Right atrium auricular region (tissue), 2 donors: ENCODE measurements around the gene ZBED4. TPM values are rescaled to one million over a fixed set of nuclear protein-coding genes. Genes with fewer than 3 reads are reported as not detected.

ENCODE experiments used
- DNase-seq: peaks from one replicate; pipeline ENCODE4 v3.0.0-alpha.2; 2019; ENCODE audit warnings: low spot score
- H3K27ac ChIP-seq, 2 donors: fragments of 200-600 bp; sonication (generic); 1 replicate in 1 of 2; 2 replicates in 1 of 2; pipeline ENCODE4 v1.5.1; 2016 to 2019
- H3K27me3 ChIP-seq, 2 donors: fragments of 200-600 bp; sonication (generic); one replicate each; pipeline versions ENCODE4 v1.5.1 to v1.6.0; 2017 to 2019
- H3K36me3 ChIP-seq: fragments of 200-600 bp; sonication (generic); one replicate; pipeline ENCODE4 v1.5.1; 2016
- H3K4me1 ChIP-seq, 2 donors: fragments of 200-600 bp; sonication (generic); one replicate each; pipeline versions ENCODE4 v1.5.1 to v1.6.0; 2017 to 2019
- H3K4me3 ChIP-seq, 2 donors: fragments of 200-600 bp; sonication (generic); 1 replicate in 1 of 2; 2 replicates in 1 of 2; pipeline ENCODE4 v1.5.1; 2017 to 2019; ENCODE audit warnings: mild to moderate bottlenecking in 1 of 2, moderate library complexity in 1 of 2
- H3K9me3 ChIP-seq, 2 donors: fragments of 200-600 bp; sonication (generic); one replicate each; pipeline ENCODE4 v1.5.1; 2019
- CTCF ChIP-seq, 2 donors: fragments of 200-600 bp; sonication (generic); IDR thresholded peaks; one replicate each; pipeline ENCODE4 v1.5.1; 2019; ENCODE audit warnings: antibody characterized with exemption in 2 of 2
- total RNA-seq, 2 donors: library from RNA; depleted of rRNA; stranded (reverse); fragments of >200 nt; gene quantifications; one replicate each; pipeline ENCODE4 v1.1.0, GENCODE V29; 2016

Gene ZBED4
- total RNA-seq, 2 donors from 2014 or later, result 3.7 to 6.6 TPM

- DNase-seq, result no peak
- no peak for TF ChIP-seq CTCF (IDR thresholded peaks at IDR 0.05)
- Histone ChIP-seq H3K4me3 (no peak overlapping the region), H3K27ac (no peak overlapping the region), H3K9me3 (no peaks in the 10 kb centered on the region), H3K4me1 (peaks cover 0 to 54% of the 10 kb centered on the region in 2 donors), H3K27me3 (no peaks in the 10 kb centered on the region), H3K36me3 (peaks cover 38% of the 10 kb centered on the region)
Observed at GRCh38 chr22:49824936-49825335, 28.7 kb upstream of the ZBED4 start.

GRCh38 chr22:49825436-49825835 is 28.2 kb upstream of the ZBED4 start:
- Histone ChIP-seq H3K9me3 (no peaks in the 10 kb centered on the region), H3K27ac (no peak overlapping the region), H3K36me3 (peaks cover 33% of the 10 kb centered on the region), H3K27me3 (no peaks in the 10 kb centered on the region), H3K4me1 (peaks cover 0 to 51% of the 10 kb centered on the region in 2 donors), H3K4me3 (peak overlapping the region in 1 of 2 donors; percentile 71)
- no peak for DNase-seq
- no peak for TF ChIP-seq CTCF (IDR thresholded peaks at IDR 0.05)

- no peak for DNase-seq
- TF ChIP-seq CTCF (IDR thresholded peaks at IDR 0.05), result no peak
- peaks cover 0 to 45% of the 10 kb centered on the region in 2 donors for H3K4me1 ChIP-seq
Observed at GRCh38 chr22:49825944-49826602, 27.6 kb upstream of the ZBED4 start.

GRCh38 chr22:49826603-49827270 is 26.9 kb upstream of the ZBED4 start:
- no peak for DNase-seq
- Histone ChIP-seq H3K27ac (peak overlapping the region; percentile 83 to 87), H3K4me1 (peaks cover 0 to 38% of the 10 kb centered on the region in 2 donors), H3K27me3 (no peaks in the 10 kb centered on the region), H3K4me3 (peak overlapping the region; percentile 71 to 78), H3K9me3 (no peaks in the 10 kb centered on the region), H3K36me3 (peaks cover 24% of the 10 kb centered on the region)
- no peak for TF ChIP-seq CTCF (IDR thresholded peaks at IDR 0.05)

More at GRCh38 chr22:49825944-49826602, 27.6 kb upstream of the ZBED4 start:
- H3K4me3 ChIP-seq, result peak overlapping the region; percentile 71 to 78
- peaks cover 29% of the 10 kb centered on the region for H3K36me3 ChIP-seq
- H3K27me3 ChIP-seq, result no peaks in the 10 kb centered on the region
- H3K27ac ChIP-seq, result peak overlapping the region; percentile 83 to 87
- no peaks in the 10 kb centered on the region for H3K9me3 ChIP-seq

- TF ChIP-seq CTCF (IDR thresholded peaks at IDR 0.05), result no peak
- H3K4me3 ChIP-seq, result peak overlapping the region; percentile 71 to 78
- no peaks in the 10 kb centered on the region for H3K27me3 ChIP-seq
- peaks cover 17% of the 10 kb centered on the region for H3K36me3 ChIP-seq
- no peak for DNase-seq
- H3K27ac ChIP-seq, result peak overlapping the region; percentile 83 to 87
- H3K9me3 ChIP-seq, result no peaks in the 10 kb centered on the region
- peaks cover 0 to 32% of the 10 kb centered on the region in 2 donors for H3K4me1 ChIP-seq
Observed at GRCh38 chr22:49827271-49827852, 26.3 kb upstream of the ZBED4 start.
